HepG2 (cell line): ENCODE measurements around the gene ATXN7L3. TPM values are rescaled to one million over a fixed set of nuclear protein-coding genes. Genes with fewer than 3 reads are reported as not detected.

Source experiments
- ATAC-seq: fragments of 200-7000 bp; cut with Tn5 transposase; 3 replicates; pipeline ENCODE4 v1.9.1; 2020; ENCODE audit warnings: mild to moderate bottlenecking, moderate library complexity
- BruUV-seq: library from RNA; stranded (reverse); fragments of 400-500 nt; replicated peaks from 2 replicates; lab custom pipeline; 2021; lab: Mats Ljungman, UMichigan
- CTCF ChIA-PET: fragments of 300-600 bp; formaldehyde crosslinking; extraction: SDS; loops from one replicate; lab custom pipeline; 2021; ENCODE audit warnings: low total read pairs, inconsistent platforms, low intra/inter-chr PET ratio; lab: Yijun Ruan, JAX
- POLR2A ChIA-PET: fragments of 350-600 bp; sonication (Branson Sonifier 250); formaldehyde crosslinking; loops from one replicate; lab custom pipeline; 2020; ENCODE audit warnings: antibody characterized with exemption, inconsistent platforms; lab: Yijun Ruan, JAX
- DNase-seq: peaks from one replicate; pipeline ENCODE4 v3.0.0-alpha.2; 2015; ENCODE audit warnings: low spot score
- FAIRE-seq: peaks from 3 replicates; lab custom pipeline; 2011; peaks lifted over from hg19 to GRCh38; lab: Jason Lieb, UNC
- H2AFZ ChIP-seq: one replicate; pipeline ENCODE4 v1.6.1; 2011; ENCODE audit warnings: low read length, inconsistent platforms
- H3K27ac ChIP-seq: fragments of 300-600 bp; 3 replicates; pipeline ENCODE4 v1.8.0; 2011; ENCODE audit warnings: mixed run types, mild to moderate bottlenecking, mixed read lengths, low read length, inconsistent platforms; ENCODE audit not compliant: insufficient read depth; ENCODE audit errors: extremely low read length
- H3K27me3 ChIP-seq, 2 experiments: fragments of 200-600 bp in 1 of 2; 2 replicates in 1 of 2; 3 replicates in 1 of 2; pipeline versions ENCODE4 v1.6.0 to v1.8.0; 2011; ENCODE audit warnings: low read length in 2 of 2, mild to moderate bottlenecking in 2 of 2, moderate library complexity in 2 of 2, inconsistent platforms in 1 of 2; ENCODE audit not compliant: insufficient read depth in 2 of 2, control insufficient read depth in 1 of 2
- H3K36me3 ChIP-seq, 2 experiments: fragments of 200-600 bp in 1 of 2; replicated peaks in 1 of 2; 2 replicates in 1 of 2; 3 replicates in 1 of 2; pipeline versions ENCODE4 v1.5.1 to v1.8.0; 2011; ENCODE audit warnings: low read length in 2 of 2, inconsistent platforms in 1 of 2; ENCODE audit not compliant: insufficient read depth in 2 of 2, control insufficient read depth in 1 of 2
- H3K4me1 ChIP-seq: 2 replicates; pipeline ENCODE4 v1.5.1; 2012; ENCODE audit warnings: low read length, inconsistent platforms; ENCODE audit not compliant: insufficient read depth
- H3K4me2 ChIP-seq: 2 replicates; pipeline ENCODE4 v1.6.0; 2011; ENCODE audit warnings: low read depth, low read length, inconsistent platforms
- H3K4me3 ChIP-seq, 3 experiments: fragments of 200-600 bp in 1 of 3; sonication (generic), shearing (Covaris generic) in 1 of 3; replicated peaks in 1 of 3; 2 replicates each; pipeline ENCODE4 v1.5.1; 2011 to 2016; ENCODE audit warnings: low read length in 3 of 3, inconsistent platforms in 2 of 3, low read depth in 2 of 3, mild to moderate bottlenecking in 2 of 3, control low read depth in 1 of 3, mixed read lengths in 1 of 3; ENCODE audit not compliant: insufficient read depth in 1 of 3
- H3K79me2 ChIP-seq: one replicate; pipeline ENCODE4 v1.6.1; 2011; ENCODE audit warnings: low read length, inconsistent platforms; ENCODE audit not compliant: insufficient read depth
- H3K9ac ChIP-seq: 2 replicates; pipeline ENCODE4 v1.6.0; 2011; ENCODE audit warnings: mild to moderate bottlenecking, low read depth, low read length, inconsistent platforms; ENCODE audit not compliant: insufficient read depth
- H3K9me3 ChIP-seq: 2 replicates; pipeline ENCODE4 v1.5.1; 2012; ENCODE audit warnings: mild to moderate bottlenecking, low read length
- H4K20me1 ChIP-seq: 2 replicates; pipeline ENCODE4 v1.6.0; 2011; ENCODE audit warnings: inconsistent platforms, mild to moderate bottlenecking, low read length, moderate library complexity; ENCODE audit not compliant: insufficient read depth
- FOXO1 ChIP-seq: sonication (generic); formaldehyde crosslinking; IDR thresholded peaks from 2 replicates; pipeline ENCODE4 v1.4.0; 2020; ENCODE audit warnings: missing genetic modification reagents
- KMT2A ChIP-seq: sonication (generic); formaldehyde crosslinking; IDR thresholded peaks from 2 replicates; pipeline ENCODE4 v1.4.0; 2020; ENCODE audit warnings: missing genetic modification reagents
- RFX1 ChIP-seq: fragments of 450-650 bp; IDR thresholded peaks from 2 replicates; pipeline ENCODE4 v1.6.1; 2017
- ZBTB8A ChIP-seq: sonication (generic); formaldehyde crosslinking; IDR thresholded peaks from 2 replicates; pipeline ENCODE4 v1.4.0; 2020; ENCODE audit warnings: mild to moderate bottlenecking, low read depth, missing genetic modification reagents, borderline replicate concordance
- WGBS: methylation state at CpG from one replicate; pipeline ENCODE4 v1.1.6; 2017; ENCODE audit warnings: low lambda C conversion rate; 5-methylcytosine and 5-hydroxymethylcytosine counted together
- in situ Hi-C: cut with HindIII; loops from 2 replicates; pipeline ENCODE4 v1.10.0; 2017; ENCODE audit warnings: low pct_unique_long_range_greater_than_20kb; ENCODE audit not compliant: extremely low pct_ligation_motif_present
- intact Hi-C: fragments of 100-400 bp; cut with micrococcal nuclease; formaldehyde crosslinking; loops from one replicate; pipeline ENCODE4 v1.10.0; 2022; ENCODE audit not compliant: unreplicated experiment
- polyA plus RNA-seq, 8 experiments: library from polyadenylated mRNA; depleted of rRNA in 3 of 8; stranded (reverse) in 7 of 8; unstranded in 1 of 8; fragments of >200 nt; fragmentation: Illumina TruSeq in 4 of 8; extraction: Trizol in 4 of 8; gene quantifications; 2 replicates each; pipeline versions ENCODE4 v1.2.1 to v1.2.3, GENCODE V29; 2011 to 2016; ENCODE audit warnings: low read depth in 4 of 8, missing spikeins in 1 of 8, mixed read lengths in 1 of 8; ENCODE audit not compliant: insufficient read depth in 1 of 8
- total RNA-seq, 5 experiments: library from RNA; depleted of rRNA; stranded (reverse); fragments of >200 nt; fragmentation: Illumina TruSeq; extraction: Trizol; gene quantifications; 2 replicates each; pipeline ENCODE4 v1.2.3, GENCODE V29; 2016; ENCODE audit warnings: low read depth in 1 of 5
- TF ChIP-seq, protein P1 (sequence below): sonication (generic); formaldehyde crosslinking; IDR thresholded peaks from 2 replicates; pipeline ENCODE4 v1.4.0; 2020; ENCODE audit warnings: mild to moderate bottlenecking, missing genetic modification reagents
- TF ChIP-seq, protein P2 (sequence below): sonication (generic); formaldehyde crosslinking; IDR thresholded peaks from 2 replicates; pipeline ENCODE4 v1.4.0; 2020; ENCODE audit warnings: missing genetic modification reagents

ATXN7L3 gene
- total and polyA plus RNA-seq, 2 of the 13 experiments (the other 11 are each of a cell fraction or from before 2014, with no cell fraction given) = 44.5 to 59.1 TPM

DNA sequence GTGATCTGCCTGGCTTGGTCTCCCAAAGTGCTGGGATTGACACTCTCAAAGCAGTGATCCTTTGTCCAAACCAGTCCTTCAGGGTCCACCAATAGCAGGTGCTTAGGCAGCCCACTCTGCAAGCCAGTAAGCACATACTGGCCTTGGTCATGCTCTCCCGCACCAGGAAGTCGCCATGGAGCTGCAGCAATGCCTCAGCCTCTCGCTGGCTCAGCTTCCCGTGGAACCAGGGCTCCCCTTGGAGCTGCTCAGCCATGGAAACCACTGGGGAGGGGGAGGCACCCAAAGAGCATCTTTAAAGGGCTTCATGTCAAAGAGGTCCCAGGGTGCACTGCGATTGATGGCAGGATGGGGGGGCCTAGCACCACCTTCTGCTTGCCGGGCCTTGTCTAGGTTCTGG, 29.4 kb upstream of the ATXN7L3 start (continued):
- TF ChIP-seq, protein P1, sequence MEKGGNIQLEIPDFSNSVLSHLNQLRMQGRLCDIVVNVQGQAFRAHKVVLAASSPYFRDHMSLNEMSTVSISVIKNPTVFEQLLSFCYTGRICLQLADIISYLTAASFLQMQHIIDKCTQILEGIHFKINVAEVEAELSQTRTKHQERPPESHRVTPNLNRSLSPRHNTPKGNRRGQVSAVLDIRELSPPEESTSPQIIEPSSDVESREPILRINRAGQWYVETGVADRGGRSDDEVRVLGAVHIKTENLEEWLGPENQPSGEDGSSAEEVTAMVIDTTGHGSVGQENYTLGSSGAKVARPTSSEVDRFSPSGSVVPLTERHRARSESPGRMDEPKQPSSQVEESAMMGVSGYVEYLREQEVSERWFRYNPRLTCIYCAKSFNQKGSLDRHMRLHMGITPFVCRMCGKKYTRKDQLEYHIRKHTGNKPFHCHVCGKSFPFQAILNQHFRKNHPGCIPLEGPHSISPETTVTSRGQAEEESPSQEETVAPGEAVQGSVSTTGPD = no peak
- TF ChIP-seq KMT2A (CRISPR knock-in tag) (no peak), RFX1 (no peak)
- TF ChIP-seq, all 625 proteins: peak for 0

DNA sequence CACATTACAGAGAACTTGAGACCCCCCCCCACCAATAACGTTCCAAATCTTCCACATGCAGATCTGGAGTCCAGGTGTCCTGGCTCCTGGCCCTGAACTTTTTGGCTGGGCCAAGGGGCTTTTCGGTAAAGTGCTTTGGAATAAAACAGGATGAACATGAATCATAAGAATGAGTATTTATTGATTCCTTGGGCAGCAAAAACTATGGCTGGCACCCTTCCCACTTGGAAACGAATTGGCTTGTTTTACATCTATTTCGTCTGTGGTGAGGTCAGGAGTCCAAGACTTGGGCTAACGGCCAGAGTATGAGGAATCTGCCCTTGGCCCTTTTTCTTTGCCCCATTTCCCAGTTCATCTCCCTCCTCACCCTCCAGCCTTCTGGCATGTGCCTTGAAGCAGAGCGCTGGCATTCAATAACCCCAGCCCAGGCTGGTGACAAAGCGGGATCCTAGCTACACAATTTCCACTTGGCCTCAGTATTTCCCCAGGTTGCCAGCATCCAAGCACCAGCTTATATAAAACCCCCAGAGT, 23.9 kb upstream of the ATXN7L3 start:
- no peak overlapping the region for H3K4me3 ChIP-seq
- CTCF ChIA-PET = no interaction called here
- no peak for ATAC-seq

More for the DNA sequence above, 23.9 kb upstream of the ATXN7L3 start:
- FAIRE-seq = no peak
- Histone ChIP-seq H3K27me3 (peaks cover 0 to 14% of the 10 kb centered on the region in 2 experiments; a peak in 3 of 5 replicates), H3K9ac (no peak overlapping the region), H3K4me1 (peaks cover 17% of the 10 kb centered on the region), H3K79me2 (peaks cover 6% of the 10 kb centered on the region), H3K9me3 (no peaks in the 10 kb centered on the region), H3K27ac (no peak overlapping the region), H2AFZ (no peak overlapping the region), H3K36me3 (no peaks in the 10 kb centered on the region), H3K4me2 (no peak overlapping the region), H4K20me1 (no peaks in the 10 kb centered on the region; the same call in 1 of the 2 replicates)
- no peak for DNase-seq
- WGBS = 43% methylated on average over 7 of the region's 7 CpGs
- POLR2A ChIA-PET = no interaction called here
- no TSS peak for BruUV-seq
- in situ Hi-C loops (loop anchor here (5.0 kb wide), 1 partner anchor 104 kb away; no protein-coding TSS in a partner anchor), intact Hi-C loops (no loop called here)
- TF ChIP-seq ZBTB8A (CRISPR knock-in tag) (no peak), FOXO1 (no peak)
- TF ChIP-seq, protein P2, sequence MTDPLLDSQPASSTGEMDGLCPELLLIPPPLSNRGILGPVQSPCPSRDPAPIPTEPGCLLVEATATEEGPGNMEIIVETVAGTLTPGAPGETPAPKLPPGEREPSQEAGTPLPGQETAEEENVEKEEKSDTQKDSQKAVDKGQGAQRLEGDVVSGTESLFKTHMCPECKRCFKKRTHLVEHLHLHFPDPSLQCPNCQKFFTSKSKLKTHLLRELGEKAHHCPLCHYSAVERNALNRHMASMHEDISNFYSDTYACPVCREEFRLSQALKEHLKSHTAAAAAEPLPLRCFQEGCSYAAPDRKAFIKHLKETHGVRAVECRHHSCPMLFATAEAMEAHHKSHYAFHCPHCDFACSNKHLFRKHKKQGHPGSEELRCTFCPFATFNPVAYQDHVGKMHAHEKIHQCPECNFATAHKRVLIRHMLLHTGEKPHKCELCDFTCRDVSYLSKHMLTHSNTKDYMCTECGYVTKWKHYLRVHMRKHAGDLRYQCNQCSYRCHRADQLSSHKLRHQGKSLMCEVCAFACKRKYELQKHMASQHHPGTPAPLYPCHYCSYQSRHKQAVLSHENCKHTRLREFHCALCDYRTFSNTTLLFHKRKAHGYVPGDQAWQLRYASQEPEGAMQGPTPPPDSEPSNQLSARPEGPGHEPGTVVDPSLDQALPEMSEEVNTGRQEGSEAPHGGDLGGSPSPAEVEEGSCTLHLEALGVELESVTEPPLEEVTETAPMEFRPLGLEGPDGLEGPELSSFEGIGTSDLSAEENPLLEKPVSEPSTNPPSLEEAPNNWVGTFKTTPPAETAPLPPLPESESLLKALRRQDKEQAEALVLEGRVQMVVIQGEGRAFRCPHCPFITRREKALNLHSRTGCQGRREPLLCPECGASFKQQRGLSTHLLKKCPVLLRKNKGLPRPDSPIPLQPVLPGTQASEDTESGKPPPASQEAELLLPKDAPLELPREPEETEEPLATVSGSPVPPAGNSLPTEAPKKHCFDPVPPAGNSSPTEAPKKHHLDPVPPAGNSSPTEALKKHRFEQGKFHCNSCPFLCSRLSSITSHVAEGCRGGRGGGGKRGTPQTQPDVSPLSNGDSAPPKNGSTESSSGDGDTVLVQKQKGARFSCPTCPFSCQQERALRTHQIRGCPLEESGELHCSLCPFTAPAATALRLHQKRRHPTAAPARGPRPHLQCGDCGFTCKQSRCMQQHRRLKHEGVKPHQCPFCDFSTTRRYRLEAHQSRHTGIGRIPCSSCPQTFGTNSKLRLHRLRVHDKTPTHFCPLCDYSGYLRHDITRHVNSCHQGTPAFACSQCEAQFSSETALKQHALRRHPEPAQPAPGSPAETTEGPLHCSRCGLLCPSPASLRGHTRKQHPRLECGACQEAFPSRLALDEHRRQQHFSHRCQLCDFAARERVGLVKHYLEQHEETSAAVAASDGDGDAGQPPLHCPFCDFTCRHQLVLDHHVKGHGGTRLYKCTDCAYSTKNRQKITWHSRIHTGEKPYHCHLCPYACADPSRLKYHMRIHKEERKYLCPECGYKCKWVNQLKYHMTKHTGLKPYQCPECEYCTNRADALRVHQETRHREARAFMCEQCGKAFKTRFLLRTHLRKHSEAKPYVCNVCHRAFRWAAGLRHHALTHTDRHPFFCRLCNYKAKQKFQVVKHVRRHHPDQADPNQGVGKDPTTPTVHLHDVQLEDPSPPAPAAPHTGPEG (CRISPR knock-in tag) = no peak
